NCI-H1930 (cell line): ENCODE data around the gene MPP2.
"Not testable (repeated sequence)": the region's sequence is repeated elsewhere in the genome, so short reads cannot be mapped to it uniquely, and the experiment has no call there.

ENCODE experiments used
- DNase-seq, 2 experiments: peaks; one replicate each; lab custom pipeline; 2025; lab: John Stamatoyannopoulos, UW

Gene MPP2

GRCh38 chr17:43931062-43931571, 23.8 kb upstream of the MPP2 start:
- DNase-seq: no peak

GRCh38 chr17:43928609-43929008, 21.3 kb upstream of the MPP2 start:
- DNase-seq: no peak

- not testable (repeated sequence) for DNase-seq
Observed at GRCh38 chr17:43927929-43928328, 20.6 kb upstream of the MPP2 start.

- no peak for DNase-seq
Observed at GRCh38 chr17:43927060-43927864, 19.9 kb upstream of the MPP2 start.

GRCh38 chr17:43924558-43924957, 17.2 kb upstream of the MPP2 start:
- no peak for DNase-seq

- no peak for DNase-seq
Observed at GRCh38 chr17:43920500-43921095, 13.3 kb upstream of the MPP2 start.

- DNase-seq: no peak
Observed at GRCh38 chr17:43918026-43918389, 10.7 kb upstream of the MPP2 start.

- DNase-seq: no peak
Observed at GRCh38 chr17:43917348-43918025, 10.2 kb upstream of the MPP2 start.

GRCh38 chr17:43917016-43917347, 9.6 kb upstream of the MPP2 start:
- DNase-seq: no peak

- DNase-seq: no peak
Observed at GRCh38 chr17:43916385-43916784, 9.0 kb upstream of the MPP2 start.

- DNase-seq: no peak
Observed at GRCh38 chr17:43915559-43915958, 8.2 kb upstream of the MPP2 start.

GRCh38 chr17:43914451-43914850, 7.1 kb upstream of the MPP2 start:
- DNase-seq: no peak

- no peak for DNase-seq
Observed at GRCh38 chr17:43913584-43913983, 6.2 kb upstream of the MPP2 start.

- DNase-seq: no peak
Observed at GRCh38 chr17:43912635-43913304, 5.4 kb upstream of the MPP2 start.

- no peak for DNase-seq
Observed at GRCh38 chr17:43911904-43912303, 4.6 kb upstream of the MPP2 start.

- no peak for DNase-seq
Observed at GRCh38 chr17:43909537-43910231, 2.3 kb upstream of the MPP2 start.

- peak in 1 of 2 experiments; percentile 24 for DNase-seq
Observed at GRCh38 chr17:43907998-43908721, 824 bp upstream of the MPP2 start.

- DNase-seq: no peak
Observed at GRCh38 chr17:43906951-43907424, 348 bp downstream of the MPP2 start.

- peak; percentile 28 to 52 for DNase-seq
Observed at GRCh38 chr17:43905985-43906852, 1.1 kb downstream of the MPP2 start.

- DNase-seq: no peak
Observed at GRCh38 chr17:43905400-43905984, 1.8 kb downstream of the MPP2 start.
